ENCODE results near the gene CTNND2.

DNA sequence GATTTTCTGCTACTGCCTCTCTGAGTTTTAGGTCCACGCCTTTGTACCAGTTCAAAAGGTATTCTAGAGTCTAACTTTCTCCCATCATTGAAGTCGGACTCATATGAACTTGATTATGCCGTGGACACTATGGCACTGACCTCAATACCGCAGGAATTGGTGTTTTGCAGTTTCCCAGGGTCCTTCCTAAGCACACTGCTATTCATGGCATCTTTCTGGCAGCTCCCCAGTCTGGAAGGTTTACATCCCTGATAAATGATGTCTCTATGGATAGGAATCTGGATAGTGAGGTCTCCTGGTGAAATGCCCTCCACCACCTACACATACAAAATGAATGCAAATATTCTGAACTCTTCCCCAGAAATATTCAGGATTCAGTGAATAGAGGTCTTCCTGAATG, 422.2 kb downstream of the CTNND2 start:
- no peak for TF ChIP-seq CTCF (IDR thresholded peaks at IDR 0.05)
- no peak for TF ChIP-seq EZH2 (IDR thresholded peaks at IDR 0.05; ENCODE audit: borderline replicate concordance, insufficient read depth, low read depth, low read length, poor library complexity, severe bottlenecking)
